ENCODE data around the gene MXI1.

MXI1 gene

GRCh38 chr10:110172155-110172554, 35.2 kb upstream of the MXI1 start:
- no peak for DNase-seq (ENCODE audit: low read depth in 1 of 2, low spot score in 1 of 2)
- no peaks in the 10 kb centered on the region for H3K27me3 ChIP-seq (ENCODE audit: insufficient read depth, poor library complexity, severe bottlenecking)
- no peak overlapping the region for H3K4me3 ChIP-seq (replicated peaks; ENCODE audit: insufficient read depth, low read length)
- no peak for TF ChIP-seq POLR2AphosphoS5 (IDR thresholded peaks at IDR 0.05; ENCODE audit: low read depth)
- no peak for TF ChIP-seq GABPA (IDR thresholded peaks at IDR 0.05; ENCODE audit: low read depth)
- TF ChIP-seq, protein P1, sequence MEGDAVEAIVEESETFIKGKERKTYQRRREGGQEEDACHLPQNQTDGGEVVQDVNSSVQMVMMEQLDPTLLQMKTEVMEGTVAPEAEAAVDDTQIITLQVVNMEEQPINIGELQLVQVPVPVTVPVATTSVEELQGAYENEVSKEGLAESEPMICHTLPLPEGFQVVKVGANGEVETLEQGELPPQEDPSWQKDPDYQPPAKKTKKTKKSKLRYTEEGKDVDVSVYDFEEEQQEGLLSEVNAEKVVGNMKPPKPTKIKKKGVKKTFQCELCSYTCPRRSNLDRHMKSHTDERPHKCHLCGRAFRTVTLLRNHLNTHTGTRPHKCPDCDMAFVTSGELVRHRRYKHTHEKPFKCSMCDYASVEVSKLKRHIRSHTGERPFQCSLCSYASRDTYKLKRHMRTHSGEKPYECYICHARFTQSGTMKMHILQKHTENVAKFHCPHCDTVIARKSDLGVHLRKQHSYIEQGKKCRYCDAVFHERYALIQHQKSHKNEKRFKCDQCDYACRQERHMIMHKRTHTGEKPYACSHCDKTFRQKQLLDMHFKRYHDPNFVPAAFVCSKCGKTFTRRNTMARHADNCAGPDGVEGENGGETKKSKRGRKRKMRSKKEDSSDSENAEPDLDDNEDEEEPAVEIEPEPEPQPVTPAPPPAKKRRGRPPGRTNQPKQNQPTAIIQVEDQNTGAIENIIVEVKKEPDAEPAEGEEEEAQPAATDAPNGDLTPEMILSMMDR (IDR thresholded peaks at IDR 0.05; ENCODE audit: insufficient read depth, low read length), result no peak
- TF ChIP-seq SPI1 (IDR thresholded peaks at IDR 0.05; ENCODE audit: borderline replicate concordance, low read depth), result no peak
- TF ChIP-seq, protein P2, sequence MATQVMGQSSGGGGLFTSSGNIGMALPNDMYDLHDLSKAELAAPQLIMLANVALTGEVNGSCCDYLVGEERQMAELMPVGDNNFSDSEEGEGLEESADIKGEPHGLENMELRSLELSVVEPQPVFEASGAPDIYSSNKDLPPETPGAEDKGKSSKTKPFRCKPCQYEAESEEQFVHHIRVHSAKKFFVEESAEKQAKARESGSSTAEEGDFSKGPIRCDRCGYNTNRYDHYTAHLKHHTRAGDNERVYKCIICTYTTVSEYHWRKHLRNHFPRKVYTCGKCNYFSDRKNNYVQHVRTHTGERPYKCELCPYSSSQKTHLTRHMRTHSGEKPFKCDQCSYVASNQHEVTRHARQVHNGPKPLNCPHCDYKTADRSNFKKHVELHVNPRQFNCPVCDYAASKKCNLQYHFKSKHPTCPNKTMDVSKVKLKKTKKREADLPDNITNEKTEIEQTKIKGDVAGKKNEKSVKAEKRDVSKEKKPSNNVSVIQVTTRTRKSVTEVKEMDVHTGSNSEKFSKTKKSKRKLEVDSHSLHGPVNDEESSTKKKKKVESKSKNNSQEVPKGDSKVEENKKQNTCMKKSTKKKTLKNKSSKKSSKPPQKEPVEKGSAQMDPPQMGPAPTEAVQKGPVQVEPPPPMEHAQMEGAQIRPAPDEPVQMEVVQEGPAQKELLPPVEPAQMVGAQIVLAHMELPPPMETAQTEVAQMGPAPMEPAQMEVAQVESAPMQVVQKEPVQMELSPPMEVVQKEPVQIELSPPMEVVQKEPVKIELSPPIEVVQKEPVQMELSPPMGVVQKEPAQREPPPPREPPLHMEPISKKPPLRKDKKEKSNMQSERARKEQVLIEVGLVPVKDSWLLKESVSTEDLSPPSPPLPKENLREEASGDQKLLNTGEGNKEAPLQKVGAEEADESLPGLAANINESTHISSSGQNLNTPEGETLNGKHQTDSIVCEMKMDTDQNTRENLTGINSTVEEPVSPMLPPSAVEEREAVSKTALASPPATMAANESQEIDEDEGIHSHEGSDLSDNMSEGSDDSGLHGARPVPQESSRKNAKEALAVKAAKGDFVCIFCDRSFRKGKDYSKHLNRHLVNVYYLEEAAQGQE (IDR thresholded peaks at IDR 0.05; ENCODE audit: insufficient replicate concordance, low read depth), result no peak
- H3K27ac ChIP-seq (replicated peaks), result no peak overlapping the region

DNA sequence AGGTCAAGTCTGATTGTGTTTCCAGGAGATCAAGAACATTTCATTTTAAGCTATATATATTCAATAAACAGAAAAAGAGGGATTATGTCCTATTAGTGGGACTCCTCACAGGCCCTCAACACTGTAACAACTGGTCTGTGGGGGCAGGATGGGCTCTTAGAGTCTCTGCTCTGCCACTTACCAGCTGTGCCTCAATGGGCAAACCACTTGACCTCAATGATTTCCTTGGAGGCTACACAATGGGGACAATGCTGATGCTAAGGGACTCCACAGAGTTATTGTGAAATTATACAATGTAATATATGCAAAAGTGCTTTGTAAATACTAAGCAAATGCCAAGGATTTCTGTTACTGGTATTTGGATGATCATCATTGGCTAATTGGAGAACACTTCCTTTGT, 33.2 kb upstream of the MXI1 start:
- no peak overlapping the region for H3K27ac ChIP-seq (replicated peaks)
- TF ChIP-seq, protein P1 (IDR thresholded peaks at IDR 0.05; ENCODE audit: insufficient read depth, low read length), result no peak
- TF ChIP-seq, protein P2 (IDR thresholded peaks at IDR 0.05; ENCODE audit: insufficient replicate concordance, low read depth), result no peak
- TF ChIP-seq GABPA (IDR thresholded peaks at IDR 0.05; ENCODE audit: low read depth) (no peak), POLR2AphosphoS5 (IDR thresholded peaks at IDR 0.05; ENCODE audit: low read depth) (no peak), SPI1 (IDR thresholded peaks at IDR 0.05; ENCODE audit: borderline replicate concordance, low read depth) (no peak)
- DNase-seq (ENCODE audit: low read depth in 1 of 2, low spot score in 1 of 2), result no peak
- H3K27me3 ChIP-seq (ENCODE audit: insufficient read depth, poor library complexity, severe bottlenecking), result no peaks in the 10 kb centered on the region
- H3K4me3 ChIP-seq (replicated peaks; ENCODE audit: insufficient read depth, low read length), result no peak overlapping the region

DNA sequence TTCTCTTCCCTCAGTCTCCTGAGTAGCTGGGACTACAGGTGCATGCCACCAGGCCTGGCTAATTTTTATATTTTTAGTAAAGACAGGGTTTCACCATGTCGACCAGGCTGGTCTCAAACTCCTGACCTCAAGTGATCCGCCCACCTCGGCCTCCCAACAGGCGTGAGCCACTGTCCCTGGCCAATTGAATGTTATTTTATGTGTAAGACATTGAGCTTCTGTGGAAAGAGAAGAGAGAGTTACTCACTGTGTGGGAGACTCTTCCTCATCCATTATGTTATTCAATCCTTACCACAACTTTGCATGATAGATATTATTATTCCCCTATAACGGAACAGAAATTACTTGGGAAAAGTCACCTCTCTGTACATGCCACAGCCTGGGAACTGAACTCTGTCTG, 32.6 kb upstream of the MXI1 start:
- TF ChIP-seq SPI1 (IDR thresholded peaks at IDR 0.05; ENCODE audit: borderline replicate concordance, low read depth) (no peak), GABPA (IDR thresholded peaks at IDR 0.05; ENCODE audit: low read depth) (no peak), POLR2AphosphoS5 (IDR thresholded peaks at IDR 0.05; ENCODE audit: low read depth) (no peak)
- TF ChIP-seq, protein P2 (IDR thresholded peaks at IDR 0.05; ENCODE audit: insufficient replicate concordance, low read depth), result no peak
- TF ChIP-seq, protein P1 (IDR thresholded peaks at IDR 0.05; ENCODE audit: insufficient read depth, low read length), result no peak
- no peaks in the 10 kb centered on the region for H3K27me3 ChIP-seq (ENCODE audit: insufficient read depth, poor library complexity, severe bottlenecking)
- DNase-seq (ENCODE audit: low read depth in 1 of 2, low spot score in 1 of 2), result no peak
- H3K4me3 ChIP-seq (replicated peaks; ENCODE audit: insufficient read depth, low read length), result no peak overlapping the region
- no peak overlapping the region for H3K27ac ChIP-seq (replicated peaks)
